GM18867 (cell line): ENCODE measurements around the gene FAM193A.
"Not testable (repeated sequence)": the region's sequence is repeated elsewhere in the genome, so short reads cannot be mapped to it uniquely, and the experiment has no call there.

Experiments
- ATAC-seq: cut with Tn5 transposase; IDR thresholded peaks from one replicate; pipeline ENCODE4 v1.9.1; 2021; ENCODE audit warnings: mild to moderate bottlenecking, moderate library complexity; ENCODE audit not compliant: unreplicated experiment

The FAM193A gene

GRCh38 chr4:2515830-2516550, 20.5 kb upstream of the FAM193A start:
- ATAC-seq = no peak

- no peak for ATAC-seq
Observed at GRCh38 chr4:2516635-2517034, 19.8 kb upstream of the FAM193A start.

- no peak for ATAC-seq
Observed at GRCh38 chr4:2526559-2526958, 9.9 kb upstream of the FAM193A start.

GRCh38 chr4:2534904-2535375, 1.5 kb upstream of the FAM193A start:
- ATAC-seq = no peak

DNA sequence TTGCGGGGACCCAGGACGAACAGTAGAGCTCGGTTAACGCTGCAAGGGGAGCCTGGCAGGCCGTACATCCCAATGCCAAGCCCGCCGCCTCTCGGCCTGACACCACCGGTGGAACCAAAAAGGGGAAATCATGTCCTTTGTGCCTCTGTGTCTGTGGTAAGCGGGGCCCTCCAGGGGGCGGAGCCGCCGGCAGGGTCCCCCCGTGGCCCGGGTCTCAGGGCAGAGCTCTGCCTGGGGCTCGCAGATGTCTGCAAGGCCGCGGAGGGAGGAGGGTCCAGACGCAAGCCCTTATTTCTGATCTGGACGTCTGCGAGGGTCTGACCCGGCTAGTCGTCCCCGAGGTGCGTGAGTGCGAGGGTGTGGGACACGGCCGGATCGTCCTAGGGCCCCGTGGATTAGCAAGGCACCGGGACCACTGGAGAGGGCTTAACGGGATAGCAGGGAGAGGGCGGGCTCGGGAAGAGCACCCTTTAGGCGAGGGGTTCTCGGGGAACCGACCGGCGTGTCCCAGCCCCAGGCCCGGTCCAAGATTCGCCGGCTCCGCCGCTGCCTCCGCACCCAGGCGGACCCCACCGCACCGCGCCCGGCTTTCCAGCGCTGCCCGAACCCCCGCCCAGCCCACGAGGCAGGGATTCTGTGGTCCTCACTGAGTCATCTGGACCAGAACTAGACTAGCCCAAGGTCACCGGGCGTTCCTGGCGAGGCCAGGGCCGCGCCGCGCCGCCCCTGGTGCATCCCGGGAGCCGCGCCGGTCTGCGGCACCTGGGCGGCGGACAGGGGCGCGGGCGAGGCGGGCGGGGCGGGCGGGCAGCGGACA, 863 bp upstream of the FAM193A start:
- ATAC-seq = peak; percentile 1

GRCh38 chr4:2537011-2537830, 774 bp downstream of the FAM193A start:
- peak; percentile 18 for ATAC-seq

GRCh38 chr4:2543580-2544191, 7.2 kb downstream of the FAM193A start:
- not testable (repeated sequence) for ATAC-seq

DNA sequence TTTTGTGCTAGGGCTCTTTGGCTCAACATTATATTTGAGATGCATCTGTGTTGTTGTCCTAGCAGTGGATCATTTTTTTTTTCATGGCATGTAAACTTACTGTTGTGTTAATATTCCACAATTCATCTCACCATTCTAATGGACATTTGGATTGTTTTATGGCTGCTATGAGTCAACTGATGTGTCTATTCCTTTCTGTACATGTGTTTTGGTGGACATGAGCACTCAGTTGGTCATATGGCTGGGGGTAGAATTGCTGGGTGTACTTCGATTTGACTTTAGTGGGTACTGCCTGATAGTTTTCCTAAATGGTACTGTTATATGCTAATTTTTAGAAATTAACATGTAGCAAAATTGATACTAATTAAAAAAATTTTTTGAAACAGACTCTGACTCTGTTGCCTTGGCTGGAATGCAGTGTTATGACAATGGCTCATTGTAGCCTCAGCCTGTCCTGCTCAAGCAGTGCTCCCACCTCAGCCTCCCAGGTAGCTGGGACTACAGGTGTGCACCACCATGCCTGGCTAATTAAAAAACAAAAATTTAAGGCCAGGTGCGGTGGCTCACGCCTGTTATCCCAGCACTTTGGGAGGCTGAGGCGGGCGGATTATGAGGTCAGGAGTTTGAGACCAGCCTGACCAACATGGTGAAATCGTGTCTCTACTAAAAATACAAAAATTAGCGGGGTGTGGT, 9.0 kb downstream of the FAM193A start:
- no peak for ATAC-seq

GRCh38 chr4:2546286-2546823, 9.9 kb downstream of the FAM193A start:
- ATAC-seq = no peak

- not testable (repeated sequence) for ATAC-seq
Observed at GRCh38 chr4:2546961-2547691, 10.7 kb downstream of the FAM193A start.

- ATAC-seq = no peak
Observed at GRCh38 chr4:2551118-2551517, 14.7 kb downstream of the FAM193A start.

- no peak for ATAC-seq
Observed at GRCh38 chr4:2552806-2553205, 16.4 kb downstream of the FAM193A start.

GRCh38 chr4:2558301-2558700, 21.9 kb downstream of the FAM193A start:
- ATAC-seq = no peak

- no peak for ATAC-seq
Observed at GRCh38 chr4:2560167-2560566, 23.7 kb downstream of the FAM193A start.

- ATAC-seq = no peak
Observed at GRCh38 chr4:2565533-2565932, 29.1 kb downstream of the FAM193A start.

DNA sequence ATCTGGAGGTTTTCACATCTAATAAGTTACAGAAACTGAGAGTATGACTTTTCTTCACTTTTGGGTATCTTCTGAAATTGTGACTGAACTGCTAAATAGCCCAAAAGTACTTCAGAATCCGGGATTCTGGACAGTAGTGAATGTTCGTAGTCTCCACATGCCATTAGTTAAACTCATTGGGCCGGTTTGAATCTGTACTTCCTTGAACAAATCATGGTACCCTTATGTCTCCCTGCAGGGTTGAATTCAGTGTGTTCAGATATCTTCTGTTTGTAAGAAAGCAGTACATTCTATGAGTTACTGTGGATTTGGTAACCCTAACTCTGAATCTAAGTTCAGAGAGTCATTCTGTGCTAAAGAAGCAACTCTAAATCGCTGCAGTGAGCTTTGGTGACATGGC, 33.6 kb downstream of the FAM193A start:
- no peak for ATAC-seq

- no peak for ATAC-seq
Observed at GRCh38 chr4:2570551-2571222, 34.2 kb downstream of the FAM193A start.

DNA sequence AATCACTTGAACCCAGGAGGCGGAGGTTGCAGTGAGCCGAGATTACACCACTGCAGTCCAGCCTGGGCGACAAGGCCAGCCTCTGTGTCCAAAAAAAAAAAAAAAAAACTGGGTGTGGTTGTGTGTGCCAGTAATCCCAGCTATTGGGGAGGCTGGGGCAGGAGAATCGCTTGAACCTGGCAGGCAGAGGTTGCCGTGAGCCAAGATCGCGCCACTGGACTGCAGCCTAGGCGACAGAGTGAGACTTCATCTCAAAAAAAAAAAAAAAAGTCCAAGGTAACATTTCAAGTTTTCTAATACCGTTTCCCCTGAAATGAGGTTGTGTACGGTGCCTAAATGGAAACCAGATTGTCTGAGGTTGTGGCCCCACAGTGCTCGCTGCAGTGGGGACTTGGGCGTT, 35.6 kb downstream of the FAM193A start:
- ATAC-seq = no peak

GRCh38 chr4:2572866-2573265, 36.4 kb downstream of the FAM193A start:
- ATAC-seq = no peak
